HG02571 (cell line): ENCODE results near the gene NTNG1.

ENCODE experiments used
- ATAC-seq: cut with Tn5 transposase; IDR thresholded peaks from one replicate; pipeline ENCODE4 v1.9.1; 2021; ENCODE audit warnings: mild to moderate bottlenecking, moderate library complexity; ENCODE audit not compliant: unreplicated experiment

NTNG1 gene

DNA sequence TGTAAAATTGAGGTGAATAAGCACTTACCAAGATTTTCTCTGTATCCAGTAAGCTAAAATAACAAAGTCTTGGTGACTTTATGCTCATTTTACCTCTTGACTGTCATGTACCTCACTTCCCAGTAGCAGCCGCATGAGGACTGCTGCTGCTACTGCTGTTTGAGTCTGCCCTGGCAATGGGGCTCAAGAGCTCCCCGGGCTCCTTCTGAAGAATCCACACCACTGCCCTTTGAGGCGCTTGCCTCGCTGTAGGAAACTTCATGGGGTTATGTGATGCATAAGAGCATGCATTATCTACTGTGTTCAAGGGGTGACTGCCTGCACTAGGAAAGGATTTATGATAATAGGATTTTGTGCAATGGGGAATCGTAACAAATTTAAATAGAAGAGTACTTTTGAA lies 113.5 kb downstream of the NTNG1 start:
- ATAC-seq: no peak

DNA sequence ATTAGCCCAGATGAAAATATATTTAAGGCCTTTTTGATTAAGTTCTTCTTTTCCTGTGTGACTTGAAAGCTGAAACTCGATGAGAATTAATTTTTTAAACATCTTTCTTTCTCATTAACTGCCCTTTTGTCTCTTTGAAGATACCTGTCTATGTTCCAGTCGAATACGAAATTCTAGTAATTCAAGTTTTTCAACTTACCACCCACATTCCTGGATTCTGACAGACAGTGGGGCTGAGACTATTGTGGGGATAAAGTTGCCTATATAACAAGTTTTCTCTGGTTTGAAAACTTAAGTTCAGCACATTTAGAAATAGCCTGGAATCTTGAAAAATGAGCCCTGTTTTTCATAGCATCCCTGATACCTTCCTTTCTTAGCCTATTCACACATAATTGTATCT lies 114.6 kb downstream of the NTNG1 start:
- no peak for ATAC-seq

DNA sequence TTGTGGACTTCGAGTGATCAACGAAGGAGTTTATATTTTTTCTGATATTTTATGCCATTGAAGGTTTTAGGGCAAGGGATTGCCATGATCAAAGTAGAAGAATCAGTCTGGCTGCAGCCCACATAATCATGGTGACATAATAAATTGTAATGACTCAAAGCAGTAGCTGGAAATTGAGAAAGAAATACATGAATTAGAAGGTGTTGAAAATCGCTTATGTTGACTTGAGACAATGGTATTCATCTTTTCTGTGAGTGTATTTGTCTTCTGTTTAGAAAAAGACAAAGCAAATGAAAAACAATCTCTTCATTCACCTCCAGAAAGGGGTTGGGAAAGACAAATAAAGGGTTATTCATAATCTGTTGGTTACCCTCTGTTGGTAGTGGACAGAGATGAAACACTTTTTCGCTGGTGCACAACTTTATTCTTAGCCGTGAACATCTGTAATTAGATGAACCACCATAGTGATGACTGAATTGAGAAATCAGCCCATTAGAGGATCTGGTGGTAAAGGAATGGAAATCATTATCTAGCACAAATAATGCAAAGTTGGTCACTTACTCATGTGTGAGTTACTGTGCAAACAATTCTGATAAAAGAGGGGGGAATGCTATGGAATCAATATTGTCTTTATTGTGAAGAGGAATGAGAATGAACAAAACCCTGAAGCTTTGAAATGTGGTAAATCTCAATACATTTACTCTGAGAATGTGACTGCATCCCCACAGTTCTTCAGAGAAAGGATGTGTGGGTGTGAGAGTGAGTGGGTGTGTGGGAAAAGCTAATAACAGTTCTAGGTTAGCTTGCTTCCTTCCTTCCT lies 121.8 kb downstream of the NTNG1 start:
- ATAC-seq: no peak

DNA sequence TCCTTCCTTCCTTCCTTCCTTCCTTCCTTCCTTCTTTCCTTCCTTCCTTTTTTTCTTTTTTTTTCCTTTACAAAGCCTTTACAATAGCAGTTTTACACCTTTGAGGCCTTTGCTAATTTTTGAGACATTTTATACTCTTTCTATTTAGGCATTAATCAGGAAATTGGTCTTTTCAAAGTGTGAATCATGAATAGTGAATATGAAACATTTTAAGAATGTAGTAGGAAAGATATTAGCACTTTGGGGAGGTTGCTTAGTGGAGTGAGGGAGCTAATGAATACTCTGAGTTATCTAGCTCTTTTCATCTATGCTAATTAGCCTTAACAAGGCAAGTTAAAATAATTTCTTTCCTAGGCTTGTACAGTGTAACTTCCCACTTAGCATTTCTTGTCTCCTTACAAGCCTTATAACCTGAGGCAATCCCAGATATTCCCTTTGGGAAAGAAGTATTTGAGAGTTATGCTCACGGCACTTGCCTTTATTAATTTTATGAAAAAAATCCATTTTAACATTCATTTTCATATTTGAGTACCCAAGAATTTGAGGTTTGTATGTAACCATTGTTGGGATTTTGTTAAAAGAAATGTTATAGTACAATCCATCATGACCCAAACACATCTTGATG lies 122.6 kb downstream of the NTNG1 start:
- no peak for ATAC-seq

DNA sequence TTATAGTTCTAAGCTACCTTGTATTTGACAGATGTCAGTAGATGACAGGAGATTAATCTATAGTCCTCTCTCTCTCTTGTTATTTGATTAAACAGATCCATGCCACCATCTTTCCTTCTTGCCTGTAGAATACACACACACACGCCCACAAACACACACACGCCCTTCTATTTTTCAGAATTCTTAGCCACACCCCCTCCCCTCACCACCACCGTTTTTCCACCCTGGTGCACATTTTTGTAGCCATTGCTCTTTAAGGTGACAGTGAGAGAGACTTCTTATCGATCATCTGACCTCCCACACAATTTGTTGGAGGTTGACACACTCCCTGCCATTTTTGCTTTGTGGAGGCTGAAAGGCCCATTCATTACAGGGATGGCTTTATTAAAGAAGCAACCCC lies 123.2 kb downstream of the NTNG1 start:
- ATAC-seq: no peak

DNA sequence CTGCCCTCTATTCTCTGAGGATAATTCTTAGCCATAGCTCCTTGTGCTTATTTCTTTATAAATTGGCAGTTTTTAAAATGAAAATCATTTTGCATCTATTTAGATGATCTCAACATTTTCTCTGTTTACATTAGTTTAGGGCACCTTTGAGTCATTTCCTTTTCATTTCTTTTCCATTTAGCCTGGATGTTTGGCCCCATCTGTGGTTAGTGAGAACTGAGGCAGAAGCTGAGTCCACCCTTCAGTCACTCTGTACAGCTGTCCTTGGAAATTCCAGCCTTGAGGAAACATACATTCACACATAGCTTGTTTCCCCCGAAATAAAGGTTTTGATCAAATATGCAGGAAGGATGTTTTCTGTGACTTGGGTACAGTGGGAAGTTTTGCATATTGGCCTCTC lies 123.7 kb downstream of the NTNG1 start:
- no peak for ATAC-seq

DNA sequence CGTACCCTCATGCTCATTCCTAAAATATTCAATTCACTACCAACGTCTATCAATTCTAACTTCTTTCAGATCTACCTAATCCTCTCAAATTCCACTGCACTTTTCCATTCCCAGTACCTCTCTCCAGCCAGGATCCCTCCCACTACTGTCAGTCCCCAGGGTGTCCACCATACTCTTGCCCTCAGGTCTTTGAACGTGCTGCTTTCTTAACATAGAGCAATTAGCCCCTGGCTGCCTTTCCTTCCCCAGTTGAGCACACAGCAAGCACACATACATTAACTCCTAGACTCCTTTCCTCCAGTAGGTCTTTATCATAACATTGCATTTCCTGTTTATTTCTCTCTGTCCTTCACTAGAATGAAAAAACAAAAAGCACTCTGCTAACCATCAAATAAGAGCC lies 126.7 kb downstream of the NTNG1 start:
- ATAC-seq: no peak

DNA sequence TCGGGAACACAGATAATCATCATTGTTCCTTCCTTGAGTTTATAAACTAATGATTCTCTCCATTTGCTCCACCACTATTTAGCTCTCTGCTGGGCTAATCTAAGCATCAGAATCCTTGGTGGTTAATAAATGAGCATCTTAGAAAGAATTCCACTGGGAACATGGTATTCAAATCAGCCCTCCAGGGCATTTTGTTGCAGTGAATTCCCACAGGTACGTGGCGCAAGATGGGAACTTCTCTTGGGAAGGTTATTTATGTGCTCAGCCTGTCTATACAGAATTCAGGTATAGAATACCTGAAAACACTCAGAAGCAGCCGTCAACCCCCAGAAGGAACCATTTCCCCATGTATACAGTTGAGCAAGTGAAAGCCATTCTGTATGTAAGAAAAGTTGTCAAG lies 131.5 kb downstream of the NTNG1 start:
- ATAC-seq: no peak

DNA sequence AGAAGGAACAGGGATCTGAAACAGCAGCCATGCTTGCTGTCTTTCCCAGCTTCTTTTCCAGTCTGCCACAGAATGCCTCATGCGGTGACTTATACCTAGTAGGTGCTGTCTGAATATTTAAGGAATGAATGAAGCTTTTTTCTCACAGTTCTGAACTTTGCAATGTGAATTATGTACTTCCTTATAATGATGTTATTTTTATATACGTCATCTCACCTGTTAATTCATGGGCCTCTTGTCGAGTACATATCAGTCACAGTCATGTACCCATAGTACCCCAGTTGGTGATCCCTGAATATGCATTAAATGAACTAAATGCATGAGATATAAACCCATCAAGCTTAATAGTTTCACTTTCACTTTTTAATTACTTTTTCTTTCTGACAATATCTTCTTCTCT lies 132.7 kb downstream of the NTNG1 start:
- ATAC-seq: no peak

DNA sequence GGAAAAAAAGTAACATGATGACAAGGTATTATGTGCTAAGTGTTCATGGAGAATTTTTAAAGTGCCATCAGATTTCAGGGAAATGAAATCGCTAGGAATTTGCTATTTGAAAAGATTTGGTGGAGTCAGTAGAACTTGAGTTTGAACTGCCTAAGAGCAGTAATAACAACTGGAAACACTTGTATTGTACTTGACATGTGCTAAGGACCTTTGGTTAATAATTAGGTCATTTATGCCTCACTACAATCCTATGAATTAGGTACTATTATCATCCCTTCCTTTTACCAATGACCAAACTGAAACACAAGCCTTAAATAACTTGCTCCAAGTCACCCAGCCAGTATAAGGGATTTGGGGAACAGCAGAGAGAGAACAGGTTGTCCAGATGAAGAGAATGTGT lies 133.4 kb downstream of the NTNG1 start:
- no peak for ATAC-seq

DNA sequence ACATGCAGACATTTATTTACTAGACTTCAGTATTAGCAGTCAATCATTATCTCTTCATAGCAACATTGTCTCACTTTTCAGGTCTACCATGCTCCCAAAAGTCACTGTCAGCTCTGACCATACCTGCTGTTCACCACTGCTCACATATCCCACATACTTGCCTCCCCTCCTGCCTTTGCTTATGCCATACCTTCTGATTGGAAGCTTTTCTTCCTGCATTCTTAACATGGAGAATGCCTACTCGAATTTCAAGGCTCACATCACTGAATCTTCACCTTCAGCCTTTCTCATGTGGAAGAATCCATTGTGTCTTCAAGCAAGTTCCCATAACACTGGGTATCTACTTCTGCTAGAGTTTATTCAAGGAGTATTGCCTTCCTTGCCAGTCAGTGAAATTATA lies 135.4 kb downstream of the NTNG1 start:
- no peak for ATAC-seq

DNA sequence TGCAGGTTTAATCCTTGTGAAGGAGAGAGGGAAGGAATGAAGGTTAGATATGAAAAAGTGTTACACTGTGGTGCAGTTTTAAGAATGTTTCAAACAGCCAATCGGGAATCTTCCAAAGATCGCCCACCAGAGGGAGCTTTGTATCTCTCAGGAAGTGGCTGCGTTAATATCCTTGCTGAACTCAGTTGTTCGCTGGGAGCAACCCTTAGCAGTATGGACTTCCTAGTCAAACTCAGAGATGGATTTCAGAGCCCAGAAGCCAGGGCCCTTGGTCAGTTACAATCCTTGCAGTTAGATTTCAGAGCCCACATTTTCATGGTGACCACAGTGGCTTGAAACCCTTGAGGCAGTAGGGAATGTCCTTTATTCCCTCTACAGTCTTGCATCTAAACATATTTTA lies 136.2 kb downstream of the NTNG1 start:
- no peak for ATAC-seq

DNA sequence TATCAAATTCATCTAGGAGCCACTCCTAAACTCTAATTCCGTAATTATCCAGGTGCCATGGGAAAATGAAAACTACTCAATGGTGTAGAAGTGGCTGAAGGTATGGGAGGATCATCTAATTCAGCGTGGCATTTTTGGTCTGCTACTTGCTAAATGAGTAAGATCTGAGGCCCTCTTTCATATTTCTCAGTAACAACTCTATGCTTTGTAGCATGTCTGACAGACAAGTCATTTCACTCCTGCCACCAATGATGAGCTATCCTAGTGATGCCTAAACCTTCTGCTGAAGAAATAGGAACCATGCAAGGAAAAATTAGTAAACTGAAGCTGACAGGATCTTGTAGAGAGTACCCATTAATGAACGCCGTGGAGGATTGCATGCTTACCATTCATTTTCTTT lies 145.3 kb downstream of the NTNG1 start:
- no peak for ATAC-seq

DNA sequence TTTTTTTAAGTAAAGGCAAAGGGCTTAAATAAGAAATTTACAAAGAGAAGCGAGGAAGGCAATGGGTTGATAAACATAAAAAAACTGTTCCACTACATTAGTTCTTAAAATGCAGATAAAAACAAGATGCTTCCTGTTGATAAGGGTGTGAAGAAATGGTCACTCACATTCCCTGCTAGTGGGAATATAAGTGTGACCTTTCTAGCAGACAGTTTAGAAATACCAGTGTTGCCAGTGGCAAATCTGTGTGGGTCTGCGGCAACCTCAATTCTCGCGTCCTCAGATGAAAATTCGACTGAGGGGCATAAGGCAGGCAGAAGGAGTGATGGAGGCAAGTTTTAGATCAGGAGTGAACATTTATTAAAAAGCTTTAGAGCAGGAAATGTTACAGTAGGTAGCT lies 151.1 kb downstream of the NTNG1 start:
- ATAC-seq: no peak

DNA sequence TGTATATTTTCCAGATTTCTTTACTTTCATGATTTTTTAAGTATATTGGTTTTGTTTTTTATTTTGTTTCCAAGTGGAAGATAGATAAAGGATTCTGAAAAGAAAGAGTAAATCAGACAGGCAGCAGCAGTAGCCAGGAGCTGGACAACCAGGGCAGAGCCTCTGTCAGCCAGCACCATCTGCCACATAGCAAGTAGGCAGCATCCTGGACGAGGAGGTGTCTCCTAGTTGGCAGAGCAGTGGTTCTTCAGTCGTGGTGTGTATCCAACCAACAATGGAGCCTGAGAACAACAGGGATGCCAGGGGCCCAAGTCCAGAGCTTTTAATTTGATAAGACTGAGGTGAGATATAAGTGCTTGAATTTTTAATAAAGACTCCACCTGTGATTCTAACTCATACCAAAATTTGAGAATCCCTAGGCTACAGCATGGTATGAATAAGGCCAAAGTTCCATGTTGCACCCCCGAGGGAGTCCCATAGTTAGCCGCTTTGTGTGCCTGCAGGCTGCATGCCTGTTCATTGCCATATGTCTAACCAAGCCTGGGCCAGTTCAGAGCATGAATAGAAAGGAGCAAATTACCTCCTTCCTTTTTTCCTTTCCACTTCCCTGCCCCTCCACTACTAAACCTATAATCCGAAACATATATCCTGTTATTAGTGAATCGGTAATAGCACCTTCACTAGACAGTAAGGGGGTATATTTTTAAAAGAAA lies 153.2 kb downstream of the NTNG1 start:
- no peak for ATAC-seq

DNA sequence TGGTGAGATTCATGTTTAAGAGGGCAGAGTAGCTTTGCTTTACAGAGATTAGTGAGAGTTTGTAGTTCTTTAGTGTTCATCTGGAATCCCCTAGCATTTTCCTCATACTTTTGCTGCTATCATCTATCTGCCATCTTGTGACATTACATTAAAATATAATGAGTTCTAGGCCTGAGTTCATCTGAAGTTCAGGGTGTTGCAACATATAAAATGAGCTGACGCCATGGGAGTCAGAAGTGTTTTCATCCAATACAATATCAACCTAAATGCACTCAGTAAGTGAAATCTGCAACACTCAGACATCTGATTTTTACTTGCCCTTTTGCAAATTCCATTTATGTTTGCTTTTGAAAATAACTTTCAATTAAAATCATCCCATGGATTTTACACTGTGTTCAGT lies 153.8 kb downstream of the NTNG1 start:
- ATAC-seq: no peak

DNA sequence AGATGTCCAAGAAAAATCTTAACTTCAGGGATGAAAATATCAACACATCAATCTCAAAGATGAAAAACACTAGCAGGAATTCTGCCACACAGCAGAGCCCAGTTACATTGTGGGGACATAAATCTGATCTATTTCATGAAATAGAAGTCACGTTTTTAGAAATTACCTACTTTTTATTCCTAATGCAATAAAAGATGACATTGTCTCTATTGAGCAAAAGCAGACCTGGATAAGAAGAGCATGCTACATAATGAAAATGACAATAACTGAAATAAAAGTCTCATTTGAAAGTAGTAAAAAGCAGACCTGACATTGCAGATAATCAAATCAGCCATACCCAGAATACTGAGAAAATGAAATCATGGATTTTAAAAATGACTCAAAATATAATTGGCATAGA lies 156.8 kb downstream of the NTNG1 start:
- no peak for ATAC-seq

DNA sequence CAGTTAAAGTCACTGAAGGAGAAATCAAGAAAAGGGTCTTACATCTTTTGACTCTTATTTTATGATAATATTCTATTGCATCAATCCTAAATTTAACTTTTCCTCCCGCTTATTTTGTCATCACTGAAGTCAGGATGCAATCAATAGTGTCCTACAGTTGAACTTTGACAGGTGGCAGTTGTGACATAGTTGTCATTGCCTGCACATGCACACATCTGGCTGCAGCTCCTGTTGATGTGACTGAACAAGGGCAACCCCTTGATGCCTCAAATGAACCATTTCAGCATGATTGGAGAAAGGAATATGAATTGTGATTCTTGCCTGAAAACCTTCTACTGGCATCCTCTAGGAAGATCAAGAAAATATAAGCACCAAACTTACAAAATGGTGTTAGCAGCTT lies 157.7 kb downstream of the NTNG1 start:
- no peak for ATAC-seq

DNA sequence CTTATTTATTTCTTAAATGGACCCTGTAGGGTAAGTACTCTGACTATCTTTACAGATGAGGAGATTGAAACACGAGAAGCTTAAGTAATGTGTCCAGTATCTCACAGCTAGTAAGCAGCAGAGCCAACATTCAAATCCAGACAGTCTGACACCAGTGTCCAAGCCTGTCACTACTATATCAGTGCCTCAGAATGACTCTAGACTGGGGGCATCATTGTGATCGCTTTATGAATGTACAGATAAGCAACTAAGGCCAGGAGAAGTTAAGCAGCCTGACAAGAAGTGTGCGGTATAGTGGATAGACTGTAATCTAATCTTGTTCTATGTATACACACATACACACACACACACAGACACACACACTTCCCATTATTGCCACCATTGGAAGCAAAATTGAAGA lies 158.7 kb downstream of the NTNG1 start:
- ATAC-seq: no peak

DNA sequence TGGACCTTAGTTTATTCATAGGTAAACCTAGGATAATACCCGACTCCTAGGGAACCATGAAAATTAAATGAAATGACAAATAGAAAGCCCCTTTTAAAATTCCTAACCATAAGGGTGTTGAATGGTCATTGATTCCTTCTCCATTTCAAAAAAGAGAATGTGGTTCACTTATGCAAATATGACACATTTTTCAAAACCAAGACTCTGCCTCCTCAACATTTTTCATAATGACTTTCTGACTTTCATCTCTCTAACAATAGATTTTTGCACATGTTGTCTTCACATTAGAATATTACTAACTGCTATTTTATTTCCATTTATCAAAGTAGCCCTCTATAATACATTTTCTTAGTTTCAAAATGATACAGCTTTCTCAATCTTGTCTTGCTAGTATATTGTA lies 169.1 kb downstream of the NTNG1 start:
- ATAC-seq: no peak

DNA sequence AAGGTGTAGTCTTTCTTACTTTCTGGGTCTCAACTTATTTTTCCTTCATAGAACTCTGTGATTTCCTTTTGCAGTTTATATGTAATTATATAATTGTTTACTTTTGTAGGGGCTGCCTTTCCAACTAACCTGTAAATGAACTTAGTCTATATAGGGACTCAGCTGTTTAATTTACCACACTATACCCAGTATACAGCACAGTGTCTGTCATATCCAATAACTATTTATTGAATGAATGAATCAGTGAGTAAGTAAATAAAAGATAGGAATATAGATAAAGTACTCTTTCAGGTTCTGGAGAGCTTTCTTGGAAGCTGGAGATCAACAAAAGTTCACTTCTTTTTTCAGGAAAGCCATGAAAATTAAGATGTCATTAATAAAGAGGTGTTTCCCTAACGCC lies 174.8 kb downstream of the NTNG1 start:
- no peak for ATAC-seq

DNA sequence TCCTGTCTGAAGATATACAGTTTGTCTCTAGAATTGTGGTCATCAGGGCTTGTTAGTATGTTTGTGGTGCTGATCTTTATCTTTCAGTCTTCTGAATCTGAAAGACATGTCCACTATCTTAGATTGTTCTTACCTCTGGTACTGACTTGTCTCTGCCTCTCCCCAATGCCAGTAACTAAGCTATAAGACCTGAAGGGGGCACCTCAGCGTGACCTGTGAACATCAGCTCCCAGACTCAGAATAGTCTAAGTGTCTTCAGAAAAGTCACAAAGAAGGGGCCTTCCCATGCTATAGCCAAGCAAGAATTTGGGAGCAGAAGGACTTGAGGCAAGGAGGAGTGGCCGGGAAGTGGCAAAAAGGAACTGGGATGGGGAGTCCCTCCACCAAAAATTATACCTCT lies 178.1 kb downstream of the NTNG1 start:
- ATAC-seq: no peak
